HepG2 (cell line): ENCODE measurements around the gene HDLBP. TPM values are rescaled to one million over a fixed set of nuclear protein-coding genes. Genes with fewer than 3 reads are reported as not detected.

ENCODE experiments used
- ATF2 ChIP-seq: sonication (generic); formaldehyde crosslinking; IDR thresholded peaks from 2 replicates; pipeline ENCODE4 v1.4.0; 2020; ENCODE audit warnings: missing genetic modification reagents
- CCDC6 ChIP-seq: sonication (generic); formaldehyde crosslinking; IDR thresholded peaks from 2 replicates; pipeline ENCODE4 v1.8.1; 2022; ENCODE audit warnings: mild to moderate bottlenecking, missing genetic modification reagents, moderate library complexity
- DNMT3B ChIP-seq: conservative IDR thresholded peaks from 2 replicates; pipeline ENCODE4 v1.6.1; 2016; ENCODE audit warnings: missing biosample characterization, control low read depth
- FOXO1 ChIP-seq: sonication (generic); formaldehyde crosslinking; IDR thresholded peaks from 2 replicates; pipeline ENCODE4 v1.4.0; 2020; ENCODE audit warnings: missing genetic modification reagents
- HDAC1 ChIP-seq: sonication (generic); formaldehyde crosslinking; IDR thresholded peaks from 2 replicates; pipeline ENCODE4 v1.5.1; 2020; ENCODE audit warnings: mild to moderate bottlenecking, missing genetic modification reagents
- MATR3 ChIP-seq: sonication (generic); formaldehyde crosslinking; IDR thresholded peaks from 2 replicates; pipeline ENCODE4 v1.4.0; 2020; ENCODE audit warnings: missing genetic modification reagents
- MED1 ChIP-seq: sonication (generic); formaldehyde crosslinking; IDR thresholded peaks from 2 replicates; pipeline ENCODE4 v1.4.0; 2020; ENCODE audit warnings: missing genetic modification reagents
- PAX8 ChIP-seq: sonication (generic); formaldehyde crosslinking; IDR thresholded peaks from 2 replicates; pipeline ENCODE4 v1.8.0; 2022; ENCODE audit warnings: mild to moderate bottlenecking, missing genetic modification reagents, borderline replicate concordance
- PAXIP1 ChIP-seq: sonication (generic); formaldehyde crosslinking; conservative IDR thresholded peaks from 2 replicates; pipeline ENCODE4 v1.4.0; 2020; ENCODE audit warnings: mild to moderate bottlenecking, missing genetic modification reagents, moderate library complexity
- PRDM4 ChIP-seq: sonication (generic); formaldehyde crosslinking; IDR thresholded peaks from 2 replicates; pipeline ENCODE4 v1.9.0; 2021; ENCODE audit warnings: missing genetic modification reagents, borderline replicate concordance
- SOX5 ChIP-seq: IDR thresholded peaks from 2 replicates; pipeline ENCODE4 v1.6.1; 2016; ENCODE audit warnings: borderline replicate concordance
- ZFP91 ChIP-seq: sonication (generic); formaldehyde crosslinking; IDR thresholded peaks from 2 replicates; pipeline ENCODE4 v1.9.0; 2022; ENCODE audit warnings: missing genetic modification reagents, mild to moderate bottlenecking, borderline replicate concordance
- ZNF33A ChIP-seq: sonication (generic); formaldehyde crosslinking; IDR thresholded peaks from 2 replicates; pipeline ENCODE4 v1.5.1; 2020; ENCODE audit warnings: missing genetic modification reagents, mild to moderate bottlenecking, moderate library complexity, borderline replicate concordance
- ZNF431 ChIP-seq: sonication (generic); formaldehyde crosslinking; IDR thresholded peaks from 2 replicates; pipeline ENCODE4 v1.9.0; 2022; ENCODE audit warnings: missing genetic modification reagents, low read depth, mild to moderate bottlenecking, borderline replicate concordance
- ZNF772 ChIP-seq: sonication (generic); formaldehyde crosslinking; IDR thresholded peaks from 2 replicates; pipeline ENCODE4 v1.5.0; 2020; ENCODE audit warnings: mild to moderate bottlenecking, missing genetic modification reagents
- polyA plus RNA-seq, 8 experiments: library from polyadenylated mRNA; depleted of rRNA in 3 of 8; stranded (reverse) in 7 of 8; unstranded in 1 of 8; fragments of >200 nt; fragmentation: Illumina TruSeq in 4 of 8; extraction: Trizol in 4 of 8; gene quantifications; 2 replicates each; pipeline versions ENCODE4 v1.2.1 to v1.2.3, GENCODE V29; 2011 to 2016; ENCODE audit warnings: low read depth in 4 of 8, missing spikeins in 1 of 8, mixed read lengths in 1 of 8; ENCODE audit not compliant: insufficient read depth in 1 of 8
- total RNA-seq, 5 experiments: library from RNA; depleted of rRNA; stranded (reverse); fragments of >200 nt; fragmentation: Illumina TruSeq; extraction: Trizol; gene quantifications; 2 replicates each; pipeline ENCODE4 v1.2.3, GENCODE V29; 2016; ENCODE audit warnings: low read depth in 1 of 5

Gene HDLBP
- total and polyA plus RNA-seq, 2 of the 13 experiments (the other 11 are each of a cell fraction or from before 2014, with no cell fraction given) = 464 to 707 TPM

- TF ChIP-seq PAXIP1 (CRISPR knock-in tag) (peak; percentile 39; the same call in 1 of the 2 replicates), MATR3 (CRISPR knock-in tag) (no peak), HDAC1 (peak; percentile 49; the same call in 1 of the 2 replicates), ATF2 (CRISPR knock-in tag) (peak; percentile 29; the same call in 1 of the 2 replicates), MED1 (CRISPR knock-in tag) (0 out of 2 replicates have a peak, but pooled peaks have one; percentile 33), SOX5 (no peak), ZNF431 (no peak), CCDC6 (CRISPR knock-in tag) (peak; percentile 60; the same call in 1 of the 2 replicates), DNMT3B (CRISPR knock-in tag) (peak; percentile 44; the same call in 1 of the 2 replicates), ZNF33A (CRISPR knock-in tag) (no peak), PAX8 (CRISPR knock-in tag) (0 out of 2 replicates have a peak, but pooled peaks have one; percentile 49), ZFP91 (CRISPR knock-in tag) (0 out of 2 replicates have a peak, but pooled peaks have one; percentile 25), ZNF772 (CRISPR knock-in tag) (peak; percentile 77), FOXO1 (0 out of 2 replicates have a peak, but pooled peaks have one; percentile 43), PRDM4 (no peak)
Observed at GRCh38 chr2:241359481-241360045, 44.1 kb upstream of the HDLBP start (continued).
